GM19372 (cell line): ENCODE measurements around the gene LRP1B.

ENCODE experiments used
- ATAC-seq: cut with Tn5 transposase; IDR thresholded peaks from one replicate; pipeline ENCODE4 v1.9.1; 2021; ENCODE audit warnings: mild to moderate bottlenecking, low read depth, moderate library complexity; ENCODE audit not compliant: unreplicated experiment

LRP1B gene

DNA sequence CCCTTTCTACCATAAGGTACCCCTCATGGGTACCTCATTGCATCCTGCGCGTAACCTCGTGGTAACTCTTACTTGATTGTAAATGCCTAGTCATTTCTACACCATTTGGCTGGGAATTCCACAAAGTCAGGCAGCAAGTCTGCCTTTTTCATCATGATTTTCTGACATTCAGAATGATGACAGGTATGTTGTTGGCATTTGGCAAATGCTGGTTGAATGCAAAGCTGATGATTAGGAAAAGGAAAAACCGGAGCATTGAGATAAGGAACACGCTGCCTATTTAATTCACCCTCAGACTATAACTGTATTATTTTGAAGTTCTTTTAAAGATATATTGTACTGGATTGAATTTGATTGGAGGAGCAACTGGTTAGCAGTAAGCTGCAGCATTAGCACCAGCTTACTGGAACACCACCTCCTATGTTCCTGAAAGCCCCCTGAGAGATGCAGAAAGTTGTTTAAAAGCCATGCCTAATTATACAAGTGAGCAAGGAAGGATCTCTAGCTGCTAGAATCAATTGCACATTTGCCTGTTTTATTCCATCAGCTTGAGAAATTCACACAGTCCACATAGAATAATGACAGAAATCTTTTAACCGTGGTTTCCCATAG is 520.1 kb downstream of the LRP1B start:
- ATAC-seq: no peak

DNA sequence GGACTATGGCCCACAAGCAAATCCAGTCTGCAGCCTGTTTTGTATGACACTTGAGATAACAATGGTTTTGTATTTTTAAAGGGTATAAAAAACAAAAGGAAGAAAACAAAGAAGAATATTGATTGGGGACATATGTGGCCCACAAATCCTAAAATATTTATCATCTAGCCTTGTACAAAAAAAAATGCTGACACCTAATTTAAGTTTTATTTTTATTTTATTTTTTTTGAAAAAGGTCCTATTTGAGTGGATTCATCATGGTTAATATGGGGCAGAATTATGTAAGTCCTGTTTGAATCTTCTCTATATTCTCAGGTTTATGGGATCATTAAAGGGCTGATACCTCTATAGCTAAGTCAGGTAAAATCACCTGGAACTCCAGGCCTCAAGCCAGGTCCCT is 525.7 kb downstream of the LRP1B start:
- ATAC-seq: no peak

- no peak for ATAC-seq
These were observed 529.2 kb downstream of the LRP1B start for GRCh38 chr2:141601511-141602152.

- no peak for ATAC-seq
These were observed 531.1 kb downstream of the LRP1B start for GRCh38 chr2:141599721-141600120.

- no peak for ATAC-seq
These were observed 531.8 kb downstream of the LRP1B start for GRCh38 chr2:141598982-141599381.

GRCh38 chr2:141595316-141595920 is 535.4 kb downstream of the LRP1B start:
- no peak for ATAC-seq

DNA sequence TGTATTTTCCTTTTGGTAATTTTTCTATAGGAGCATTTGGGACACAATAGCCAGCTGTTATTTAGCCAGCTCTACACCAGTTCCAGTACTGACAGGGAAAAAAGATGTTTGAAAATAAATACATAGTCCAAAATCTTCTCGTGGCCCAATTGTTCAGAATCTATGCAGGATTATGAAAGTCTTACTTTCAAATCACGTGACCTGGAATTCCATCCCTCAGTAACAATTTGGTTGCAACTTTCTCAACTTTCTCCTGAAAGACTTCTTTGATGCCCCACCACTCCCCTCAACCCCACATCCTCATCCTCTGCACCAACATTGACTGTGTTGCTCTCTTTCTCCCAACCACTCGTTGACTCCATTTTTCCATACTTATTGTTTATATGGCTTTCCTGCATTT is 539.0 kb downstream of the LRP1B start:
- ATAC-seq: no peak

- ATAC-seq: no peak
These were observed 540.2 kb downstream of the LRP1B start for GRCh38 chr2:141590620-141591019.

DNA sequence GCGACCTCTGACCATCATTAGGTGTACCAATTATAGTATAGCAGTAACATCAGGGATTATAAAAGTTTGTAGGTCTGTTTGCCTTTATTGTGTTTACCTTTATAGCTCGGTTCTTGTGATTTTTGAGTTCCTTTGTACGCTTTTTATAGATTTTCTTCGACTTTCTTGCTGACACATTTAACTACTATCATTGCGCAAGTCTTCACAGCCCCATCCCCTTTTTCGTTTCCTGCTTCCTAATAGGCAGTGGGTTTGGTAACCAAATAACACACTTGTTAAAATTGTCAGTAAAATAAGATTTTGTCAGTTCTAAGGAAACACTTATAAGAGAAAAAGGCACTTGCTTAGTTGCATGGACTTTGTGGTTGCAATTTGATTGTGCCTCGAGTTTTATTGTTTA is 541.5 kb downstream of the LRP1B start:
- ATAC-seq: no peak

GRCh38 chr2:141586985-141587384 is 543.8 kb downstream of the LRP1B start:
- no peak for ATAC-seq

DNA sequence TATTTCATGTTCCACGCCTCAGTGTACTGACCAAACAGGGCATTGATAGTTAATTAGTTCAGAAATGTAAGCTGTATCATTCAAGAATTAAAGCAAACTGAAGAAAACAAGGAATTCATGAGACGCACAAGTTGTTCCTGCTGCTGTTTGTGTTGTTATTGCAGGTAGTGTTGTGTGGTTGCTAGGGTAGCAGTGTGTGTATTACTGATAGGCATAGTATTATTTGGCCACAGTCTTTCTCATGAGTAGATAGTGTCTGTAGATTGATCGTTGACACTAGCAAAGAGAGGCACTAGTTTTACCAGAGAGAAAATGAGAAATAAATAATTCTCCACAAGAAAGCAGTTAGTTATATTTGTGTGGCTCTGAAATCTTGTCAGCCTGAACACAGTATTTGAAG is 548.6 kb downstream of the LRP1B start:
- no peak for ATAC-seq

DNA sequence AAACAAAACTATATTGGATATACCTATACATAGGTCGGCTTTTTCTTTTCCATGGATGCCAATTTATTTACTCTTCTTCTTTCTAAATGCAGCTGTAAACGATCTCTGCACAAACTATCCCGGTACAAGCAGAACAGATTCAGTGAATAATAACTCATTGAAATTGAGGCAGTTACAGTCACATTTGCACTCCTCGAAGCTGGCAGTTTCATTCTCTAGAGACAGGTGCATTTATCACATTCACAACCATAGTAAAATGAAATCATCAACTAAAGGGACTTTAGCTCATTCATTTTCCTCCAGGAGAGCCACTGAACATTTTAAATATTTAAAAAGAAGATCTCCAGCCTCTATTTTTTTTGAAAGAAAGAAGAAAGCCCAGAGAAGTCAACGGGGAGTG is 551.7 kb downstream of the LRP1B start:
- no peak for ATAC-seq

DNA sequence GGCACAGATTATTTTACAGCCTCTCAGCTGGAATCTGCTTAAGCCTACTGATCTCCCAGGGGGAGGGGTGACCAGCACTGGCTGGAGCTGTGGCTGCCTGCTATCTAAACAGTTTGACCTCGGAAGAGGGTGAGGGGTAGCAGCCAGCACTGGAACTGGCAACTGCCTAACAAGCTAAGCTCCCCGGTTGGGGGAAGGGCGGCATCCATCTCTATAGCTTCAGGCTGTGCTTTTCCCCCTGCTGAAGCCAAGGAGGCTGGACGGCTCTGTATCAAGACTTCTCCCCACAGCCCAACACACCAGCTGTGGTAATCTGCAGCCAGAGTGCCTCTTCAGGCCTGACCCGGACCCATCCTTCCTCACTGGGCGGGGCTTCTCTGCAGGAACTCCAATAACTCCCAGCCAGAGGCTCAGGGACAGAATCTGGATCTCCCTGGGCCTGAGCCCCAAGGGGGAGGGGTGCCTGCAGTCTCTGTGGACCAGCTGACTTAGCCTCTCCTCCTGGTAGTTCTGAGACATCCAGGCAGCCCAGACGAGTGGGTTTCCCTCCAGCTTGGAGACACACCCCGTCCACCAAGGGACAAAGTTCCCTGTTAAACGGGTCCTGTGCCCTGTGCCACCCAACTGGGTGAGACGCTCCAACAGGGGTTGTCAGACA is 560.2 kb downstream of the LRP1B start:
- ATAC-seq: no peak

- ATAC-seq: no peak
These were observed 560.9 kb downstream of the LRP1B start for GRCh38 chr2:141569941-141570340.

DNA sequence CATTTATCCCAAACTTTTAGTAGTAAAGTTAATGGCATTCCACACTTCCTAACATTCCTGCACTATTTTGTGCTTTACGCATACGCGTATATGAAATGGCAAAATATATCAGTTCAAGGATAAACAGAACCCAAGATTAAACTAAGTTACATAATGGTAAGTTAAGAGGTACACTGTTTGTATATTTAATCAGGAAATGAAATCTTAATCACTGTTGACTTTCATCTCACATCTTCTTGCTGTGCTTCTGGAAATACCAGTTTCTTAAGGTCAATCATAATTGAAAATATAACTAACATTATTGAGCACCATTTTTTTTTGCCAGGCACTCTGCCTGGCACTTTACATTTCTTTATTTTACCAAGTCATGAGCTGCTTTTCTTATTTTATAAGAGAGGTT is 565.2 kb downstream of the LRP1B start:
- no peak for ATAC-seq

DNA sequence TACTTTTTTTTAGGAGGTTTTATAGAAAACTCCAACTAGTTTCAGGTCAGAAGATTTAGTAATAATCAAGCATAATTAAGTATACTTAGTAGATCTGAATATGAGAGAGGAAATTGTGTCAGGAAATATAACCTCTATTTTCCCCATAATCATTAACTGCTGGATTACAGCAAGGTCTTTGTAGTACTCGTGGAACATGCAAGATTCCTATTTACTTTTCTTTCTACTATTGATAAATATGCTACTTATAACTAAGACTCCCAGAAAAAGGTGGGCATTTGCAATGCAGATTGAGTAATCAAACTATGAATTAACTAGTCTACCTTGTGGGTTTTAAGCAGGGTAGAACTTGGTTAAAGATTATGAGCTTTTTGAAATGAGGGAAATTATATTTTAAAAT is 570.1 kb downstream of the LRP1B start:
- no peak for ATAC-seq

DNA sequence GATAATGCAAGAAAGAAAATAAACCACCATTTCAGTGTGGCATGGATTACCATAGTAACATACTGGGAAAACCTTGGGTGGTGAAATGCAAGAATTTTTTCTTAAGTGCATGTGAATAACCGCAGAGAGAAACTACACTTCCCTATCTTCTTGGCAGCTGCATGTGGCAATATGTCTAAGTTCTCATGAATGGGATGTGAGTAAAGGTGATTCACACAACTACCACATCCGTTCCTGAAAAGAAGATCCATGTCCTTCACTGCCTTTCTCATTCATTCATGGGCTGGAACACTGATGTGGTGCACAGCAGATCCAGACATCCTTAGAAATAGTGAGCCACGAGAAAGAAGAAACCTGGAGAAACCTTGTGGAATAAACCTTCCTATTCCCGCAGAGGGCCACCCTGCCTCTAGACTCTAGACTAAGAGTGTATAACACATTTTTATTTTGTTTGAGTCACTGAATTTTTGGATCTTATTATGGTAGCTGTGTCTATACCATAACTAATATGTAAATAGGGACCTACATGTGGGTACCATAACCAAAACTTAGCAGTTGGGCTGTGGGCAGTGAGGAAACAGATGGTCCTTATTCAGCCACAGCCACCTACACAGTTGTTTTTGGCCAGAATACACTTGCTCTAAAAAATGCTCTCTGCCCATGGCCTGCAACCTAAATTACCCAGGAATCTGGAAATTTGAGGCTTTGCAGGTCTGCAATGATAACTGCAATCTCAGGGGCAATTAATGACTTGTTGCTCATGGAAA is 573.3 kb downstream of the LRP1B start:
- ATAC-seq: no peak

DNA sequence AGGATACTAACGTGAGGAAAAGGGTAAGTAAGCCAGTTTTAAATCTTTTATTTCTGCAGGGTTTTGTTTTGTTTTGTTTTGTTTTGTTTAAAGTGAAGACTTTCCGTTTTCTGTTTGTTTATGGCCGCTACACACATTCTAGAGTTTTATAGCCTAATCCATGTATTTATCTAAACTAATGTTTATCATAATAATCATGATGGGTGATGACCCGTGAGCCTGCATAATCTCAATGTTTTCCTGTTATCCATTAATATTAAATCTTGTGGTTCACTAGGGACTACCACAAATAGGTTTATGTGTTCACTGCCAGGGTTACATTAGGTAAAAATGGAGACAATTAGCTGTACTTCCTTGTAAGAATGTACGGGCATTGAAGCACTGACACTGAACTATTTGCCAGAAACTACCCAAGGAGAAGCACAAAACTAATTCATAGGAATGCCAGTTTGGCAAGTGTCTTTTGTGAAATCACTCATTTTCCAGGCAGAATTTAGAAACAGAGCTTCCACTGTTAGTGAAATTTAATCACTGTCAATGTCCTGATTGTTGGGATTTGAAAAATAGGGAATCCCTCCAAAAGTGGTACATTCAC is 574.8 kb downstream of the LRP1B start:
- ATAC-seq: no peak

DNA sequence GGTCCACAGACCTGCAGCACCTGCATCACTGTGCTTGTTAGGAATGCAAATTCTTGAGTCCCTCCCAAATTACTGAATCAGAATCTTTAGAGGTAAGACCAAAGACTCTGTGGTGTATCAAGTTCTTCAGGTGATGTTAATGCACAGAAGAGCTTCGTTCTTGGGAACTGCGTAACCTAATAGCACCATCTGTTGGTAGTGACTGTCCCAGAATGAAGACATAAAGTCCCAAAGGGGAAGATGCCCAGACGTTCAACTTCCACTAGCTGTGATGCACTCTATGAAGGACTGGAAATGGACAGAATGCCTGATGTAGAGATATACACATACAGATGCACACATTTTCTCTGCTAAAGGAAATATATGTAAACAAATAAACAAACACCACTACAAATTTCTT is 576.0 kb downstream of the LRP1B start:
- peak; percentile 76 for ATAC-seq

- ATAC-seq: peak; percentile 55
These were observed 596.0 kb downstream of the LRP1B start for GRCh38 chr2:141534666-141535362.
